ENCODE measurements around the gene GABBR2. TPM values are rescaled to one million over a fixed set of nuclear protein-coding genes. Genes with fewer than 3 reads are reported as not detected.

Gene GABBR2
- polyA plus RNA-seq, 1 donor (not counting 4 experiments of a cell fraction or from before 2014, with no cell fraction given), result 0.01 TPM

GRCh38 chr9:98413084-98413483 lies 295.7 kb downstream of the GABBR2 start:
- H2AFZ ChIP-seq (ENCODE audit: control insufficient read depth, low read length), result no peak overlapping the region
- no peak for FAIRE-seq

GRCh38 chr9:98412101-98412842 lies 296.5 kb downstream of the GABBR2 start:
- H2AFZ ChIP-seq (ENCODE audit: control insufficient read depth, low read length), result no peak overlapping the region
- no peak for FAIRE-seq
- H3K9me3 ChIP-seq (ENCODE audit: control insufficient read depth, low read depth, low read length), result no peaks in the 10 kb centered on the region
- no peak overlapping the region for H3K4me2 ChIP-seq (ENCODE audit: control insufficient read depth, extremely low read depth, insufficient read depth, low read depth, low read length)
- TF ChIP-seq CTCF (optimal IDR thresholded peaks at IDR 0.05 in 1 of 3, IDR thresholded peaks at IDR 0.05 in 1 of 3, conservative IDR thresholded peaks at IDR 0.05 in 1 of 3; ENCODE audit: extremely low read depth in 1 of 3, insufficient read depth in 2 of 3, low read length in 3 of 3) (no peak), EZH2 (IDR thresholded peaks at IDR 0.05; ENCODE audit: low read length) (no peak)
- H3K4me3 ChIP-seq (ENCODE audit: control insufficient read depth in 2 of 3, extremely low read depth in 1 of 3, insufficient read depth in 2 of 3, low read depth in 1 of 3, low read length in 3 of 3), result no peak overlapping the region
- dilution Hi-C loops (cut with MboI; ENCODE audit: extremely low pct_ligation_motif_present, low sequenced_read_pairs), result no loop called here
- H3K27me3 ChIP-seq (ENCODE audit: control insufficient read depth, extremely low read depth, insufficient read depth, low read length), result peaks cover 18% of the 10 kb centered on the region
- no peaks in the 10 kb centered on the region for H3K36me3 ChIP-seq (ENCODE audit: control insufficient read depth in 2 of 2, extremely low read depth in 1 of 2, insufficient read depth in 2 of 2, low read length in 2 of 2)
- DNase-seq (ENCODE audit: low read depth, low spot score), result no peak
- H3K4me1 ChIP-seq (ENCODE audit: control insufficient read depth, extremely low read depth, insufficient read depth, low read length), result no peaks in the 10 kb centered on the region
- H3K9ac ChIP-seq (ENCODE audit: control insufficient read depth, extremely low read depth, insufficient read depth, low read length), result no peak overlapping the region
- H3K27ac ChIP-seq (ENCODE audit: control insufficient read depth, insufficient read depth, low read length), result no peak overlapping the region
- no peaks in the 10 kb centered on the region for H4K20me1 ChIP-seq (ENCODE audit: control insufficient read depth, extremely low read depth, insufficient read depth, low read length)
- H3K9me1 ChIP-seq (ENCODE audit: control insufficient read depth, extremely low read depth, insufficient read depth, low read length), result no peaks in the 10 kb centered on the region
- no peaks in the 10 kb centered on the region for H3K79me2 ChIP-seq (ENCODE audit: control insufficient read depth, insufficient read depth, low read length)

More at GRCh38 chr9:98413084-98413483, 295.7 kb downstream of the GABBR2 start:
- Histone ChIP-seq H3K4me1 (ENCODE audit: control insufficient read depth, extremely low read depth, insufficient read depth, low read length) (no peaks in the 10 kb centered on the region), H3K4me2 (ENCODE audit: control insufficient read depth, extremely low read depth, insufficient read depth, low read depth, low read length) (no peak overlapping the region), H3K27me3 (ENCODE audit: control insufficient read depth, extremely low read depth, insufficient read depth, low read length) (peaks cover 21% of the 10 kb centered on the region), H3K27ac (ENCODE audit: control insufficient read depth, insufficient read depth, low read length) (no peak overlapping the region), H4K20me1 (ENCODE audit: control insufficient read depth, extremely low read depth, insufficient read depth, low read length) (no peaks in the 10 kb centered on the region), H3K79me2 (ENCODE audit: control insufficient read depth, insufficient read depth, low read length) (no peaks in the 10 kb centered on the region), H3K9me3 (ENCODE audit: control insufficient read depth, low read depth, low read length) (no peaks in the 10 kb centered on the region), H3K36me3 (ENCODE audit: control insufficient read depth in 2 of 2, extremely low read depth in 1 of 2, insufficient read depth in 2 of 2, low read length in 2 of 2) (no peaks in the 10 kb centered on the region), H3K9me1 (ENCODE audit: control insufficient read depth, extremely low read depth, insufficient read depth, low read length) (no peaks in the 10 kb centered on the region), H3K4me3 (ENCODE audit: control insufficient read depth in 2 of 3, extremely low read depth in 1 of 3, insufficient read depth in 2 of 3, low read depth in 1 of 3, low read length in 3 of 3) (no peak overlapping the region), H3K9ac (ENCODE audit: control insufficient read depth, extremely low read depth, insufficient read depth, low read length) (no peak overlapping the region)
- TF ChIP-seq CTCF (optimal IDR thresholded peaks at IDR 0.05 in 1 of 3, IDR thresholded peaks at IDR 0.05 in 1 of 3, conservative IDR thresholded peaks at IDR 0.05 in 1 of 3; ENCODE audit: extremely low read depth in 1 of 3, insufficient read depth in 2 of 3, low read length in 3 of 3) (no peak), EZH2 (IDR thresholded peaks at IDR 0.05; ENCODE audit: low read length) (no peak)
- dilution Hi-C loops (cut with MboI; ENCODE audit: extremely low pct_ligation_motif_present, low sequenced_read_pairs), result no loop called here
- DNase-seq (ENCODE audit: low read depth, low spot score), result no peak
